GM23338 (cell line): Measurements from ENCODE around the gene GPX6. TPM values are rescaled to one million over a fixed set of nuclear protein-coding genes. Genes with fewer than 3 reads are reported as not detected.

Experiments
- ATAC-seq: fragments of 200-7000 bp; cut with Tn5 transposase; 3 replicates; pipeline ENCODE4 v1.9.1; 2020
- DNase-seq: peaks from one replicate; pipeline ENCODE4 v3.0.0-alpha.2; 2015; ENCODE audit warnings: low spot score
- H2AFZ ChIP-seq: fragments of 200-600 bp; sonication (generic); 2 replicates; pipeline ENCODE4 v1.8.0; 2016; ENCODE audit warnings: antibody characterized with exemption, mild to moderate bottlenecking, moderate library complexity
- H3F3A ChIP-seq: fragments of 200-600 bp; sonication (generic); replicated peaks from 2 replicates; pipeline ENCODE4 v1.8.0; 2017; ENCODE audit warnings: antibody characterized with exemption, mixed run types, low read depth
- H3K27ac ChIP-seq: fragments of 200-600 bp; sonication (generic); 2 replicates; pipeline ENCODE4 v1.6.1; 2016; ENCODE audit warnings: low read depth
- H3K27me3 ChIP-seq: fragments of 200-600 bp; sonication (generic); 2 replicates; pipeline ENCODE4 v1.8.0; 2016; ENCODE audit warnings: mild to moderate bottlenecking, mixed run types, moderate library complexity; ENCODE audit not compliant: insufficient read depth
- H3K36me3 ChIP-seq: fragments of 200-600 bp; sonication (generic); 2 replicates; pipeline ENCODE4 v1.8.0; 2016; ENCODE audit warnings: mild to moderate bottlenecking; ENCODE audit not compliant: insufficient read depth
- H3K4me1 ChIP-seq: fragments of 200-600 bp; sonication (generic); 2 replicates; pipeline ENCODE4 v1.8.0; 2016; ENCODE audit warnings: mild to moderate bottlenecking, moderate library complexity; ENCODE audit not compliant: insufficient read depth
- H3K4me2 ChIP-seq: fragments of 200-600 bp; sonication (generic); 2 replicates; pipeline ENCODE4 v1.7.1; 2017; ENCODE audit warnings: mixed run types
- H3K4me3 ChIP-seq: fragments of 200-600 bp; sonication (generic); 2 replicates; pipeline ENCODE4 v1.6.1; 2016; ENCODE audit warnings: mixed run types
- H3K79me2 ChIP-seq: fragments of 200-600 bp; sonication (generic); replicated peaks from 2 replicates; pipeline ENCODE4 v1.8.0; 2017; ENCODE audit warnings: mild to moderate bottlenecking; ENCODE audit not compliant: insufficient read depth
- H3K9me2 ChIP-seq: fragments of 200-600 bp; sonication (generic); 2 replicates; pipeline ENCODE4 v1.8.0; 2017; ENCODE audit not compliant: insufficient read depth
- H4K20me1 ChIP-seq: fragments of 200-600 bp; sonication (generic); replicated peaks from 2 replicates; pipeline ENCODE4 v1.8.0; 2017; ENCODE audit warnings: mild to moderate bottlenecking; ENCODE audit not compliant: insufficient read depth
- H3K27ac Mint-ChIP-seq: 2 replicates; pipeline ENCODE4 v1.8.0; 2020; ENCODE audit warnings: inconsistent platforms, mild to moderate bottlenecking, moderate library complexity, mixed read lengths
- H3K27me3 Mint-ChIP-seq: 3 replicates; pipeline ENCODE4 v1.8.0; 2022; ENCODE audit warnings: low read depth, mild to moderate bottlenecking, moderate library complexity, mixed read lengths, inconsistent platforms; ENCODE audit not compliant: insufficient read depth, poor library complexity
- H3K36me3 Mint-ChIP-seq: 3 replicates; pipeline ENCODE4 v1.8.0; 2021; ENCODE audit warnings: low read depth, mild to moderate bottlenecking, inconsistent platforms, moderate library complexity, mixed read lengths
- H3K4me1 Mint-ChIP-seq: 3 replicates; pipeline ENCODE4 v1.8.0; 2020; ENCODE audit warnings: mild to moderate bottlenecking, inconsistent platforms, mixed read lengths
- H3K4me3 Mint-ChIP-seq: 3 replicates; pipeline ENCODE4 v1.8.0; 2021; ENCODE audit warnings: moderate library complexity, mild to moderate bottlenecking, inconsistent platforms, mixed read lengths
- H3K9me3 Mint-ChIP-seq: 3 replicates; pipeline ENCODE4 v1.8.0; 2020; ENCODE audit warnings: moderate library complexity, mild to moderate bottlenecking, inconsistent platforms, mixed read lengths
- CREB1 ChIP-seq: fragments of 250-450 bp; sonication (Bioruptor Pico); IDR thresholded peaks from 2 replicates; pipeline ENCODE4 v1.5.0; 2020; ENCODE audit warnings: low read depth, mild to moderate bottlenecking, moderate library complexity
- CTCF ChIP-seq, 2 experiments: fragments of 200-600 bp in 1 of 2; sonication (generic) in 1 of 2; conservative IDR thresholded peaks; 2 replicates each; pipeline versions ENCODE4 v1.5.1 to v1.6.1; 2016 to 2017; ENCODE audit warnings: antibody characterized with exemption in 2 of 2, low read depth in 2 of 2, mild to moderate bottlenecking in 2 of 2, moderate library complexity in 1 of 2
- ETS1 ChIP-seq: IDR thresholded peaks from 2 replicates; pipeline ENCODE4 v1.6.1; 2016; ENCODE audit warnings: antibody characterized with exemption
- EZH2 ChIP-seq: fragments of 200-600 bp; sonication (generic); IDR thresholded peaks from one replicate; pipeline ENCODE4 v1.8.0; 2017; ENCODE audit warnings: antibody characterized with exemption, mild to moderate bottlenecking, low read depth; ENCODE audit not compliant: unreplicated experiment
- EZH2phosphoT487 ChIP-seq: fragments of 200-600 bp; sonication (generic); IDR thresholded peaks from one replicate; pipeline ENCODE4 v1.8.1; 2018; ENCODE audit warnings: antibody characterized with exemption; ENCODE audit not compliant: unreplicated experiment
- JUNB ChIP-seq: IDR thresholded peaks from one replicate; pipeline ENCODE4 v1.6.1; 2016; ENCODE audit warnings: antibody characterized with exemption; ENCODE audit not compliant: unreplicated experiment
- NANOG ChIP-seq: IDR thresholded peaks from 2 replicates; pipeline ENCODE4 v1.6.1; 2016; ENCODE audit warnings: antibody characterized with exemption, borderline replicate concordance
- POLR2AphosphoS5 ChIP-seq: IDR thresholded peaks from 2 replicates; pipeline ENCODE4 v1.6.1; 2016; ENCODE audit warnings: antibody characterized with exemption, low read depth
- REST ChIP-seq: IDR thresholded peaks from one replicate; pipeline ENCODE4 v1.6.1; 2018; ENCODE audit warnings: antibody characterized with exemption; ENCODE audit not compliant: unreplicated experiment
- STAT1 ChIP-seq: IDR thresholded peaks from one replicate; pipeline ENCODE4 v1.6.1; 2016; ENCODE audit warnings: antibody characterized with exemption; ENCODE audit not compliant: unreplicated experiment
- ZNF114 ChIP-seq: fragments of 250-450 bp; sonication (Bioruptor Pico); IDR thresholded peaks from 2 replicates; pipeline ENCODE4 v1.5.0; 2020; ENCODE audit warnings: mild to moderate bottlenecking, moderate library complexity
- ZNF462 ChIP-seq: fragments of 250-450 bp; sonication (Bioruptor Pico); IDR thresholded peaks from 2 replicates; pipeline ENCODE4 v1.5.0; 2020; ENCODE audit warnings: mild to moderate bottlenecking, moderate library complexity
- polyA plus RNA-seq: library from polyadenylated mRNA; unstranded; fragments of >200 nt; fragmentation: Nextera tagmentation; extraction: Ambion mirVana; gene quantifications from 2 replicates; pipeline ENCODE4 v1.2.1, GENCODE V29; 2016
- total RNA-seq: library from RNA; depleted of rRNA; stranded (reverse); fragments of >200 nt; shearing (Covaris generic); gene quantifications from 2 replicates; pipeline ENCODE4 v1.2.3, GENCODE V29; 2014

The GPX6 gene
- total and polyA plus RNA-seq, 2 experiments from 2014 or later = not detected

GRCh38 chr6:28491984-28492317 lies 23.6 kb downstream of the GPX6 start (continued):
- TF ChIP-seq REST (no peak), ETS1 (no peak), EZH2 (no peak), CREB1 (CRISPR knock-in tag) (no peak), ZNF114 (no peak), NANOG (no peak), EZH2phosphoT487 (no peak), POLR2AphosphoS5 (no peak), CTCF (conservative IDR thresholded peaks at IDR 0.05; ENCODE audit: low read depth in 2 of 2) (no peak)

- H3K36me3 ChIP-seq = no peaks in the 10 kb centered on the region
- H3K36me3 Mint-ChIP-seq = peaks cover 2% of the 10 kb centered on the region; the same call in 2 of the 3 replicates
- H3K4me3 Mint-ChIP-seq = peak overlapping the region; percentile 92
- peak overlapping the region; percentile 84 for H3K4me2 ChIP-seq
- H2AFZ ChIP-seq = peak overlapping the region; percentile 88
- H3K27me3 Mint-ChIP-seq = peaks cover 29% of the 10 kb centered on the region
- peaks cover 2% of the 10 kb centered on the region; the same call in 2 of the 3 replicates for H3K9me3 Mint-ChIP-seq
- no peak overlapping the region for H3K27ac Mint-ChIP-seq
- H3K27ac ChIP-seq = no peak overlapping the region
- no peaks in the 10 kb centered on the region for H4K20me1 ChIP-seq
- peak; percentile 46 for DNase-seq
- no peaks in the 10 kb centered on the region for H3K9me2 ChIP-seq
- H3K4me1 ChIP-seq = peaks cover 6% of the 10 kb centered on the region
- H3K27me3 ChIP-seq = peaks cover 17% of the 10 kb centered on the region
- peak overlapping the region; percentile 69 for H3K4me3 ChIP-seq
- H3F3A ChIP-seq = no peaks in the 10 kb centered on the region
- peak; percentile 11 for ATAC-seq
- H3K79me2 ChIP-seq = no peaks in the 10 kb centered on the region
- peaks cover 13% of the 10 kb centered on the region for H3K4me1 Mint-ChIP-seq
- TF ChIP-seq POLR2AphosphoS5 = no peak
- no peak for TF ChIP-seq EZH2phosphoT487
- no peak for TF ChIP-seq STAT1
- TF ChIP-seq CREB1 (CRISPR knock-in tag) = no peak
- no peak for TF ChIP-seq JUNB
- TF ChIP-seq NANOG = no peak
- TF ChIP-seq ZNF462 (CRISPR knock-in tag) = no peak
These were observed 25.2 kb downstream of the GPX6 start for GRCh38 chr6:28490205-28490890.
